Coronary artery (tissue), 2 donors: ENCODE results near the gene TMEM63C.

Source experiments
- DNase-seq: peaks from one replicate; pipeline ENCODE4 v3.0.0-alpha.2; 2017; ENCODE audit warnings: low spot score
- H3K27ac ChIP-seq, 2 donors: fragments of 200-600 bp; sonication (generic); one replicate each; pipeline ENCODE4 v1.5.1; 2016 to 2019
- H3K4me3 ChIP-seq: fragments of 200-600 bp; sonication (generic); 2 replicates; pipeline ENCODE4 v1.5.1; 2016; ENCODE audit warnings: mild to moderate bottlenecking, moderate library complexity
- TF ChIP-seq, protein P1 (sequence below): fragments of 200-600 bp; sonication (generic); IDR thresholded peaks from one replicate; pipeline ENCODE4 v1.5.1; 2019; ENCODE audit warnings: antibody characterized with exemption

TMEM63C gene, protein sequence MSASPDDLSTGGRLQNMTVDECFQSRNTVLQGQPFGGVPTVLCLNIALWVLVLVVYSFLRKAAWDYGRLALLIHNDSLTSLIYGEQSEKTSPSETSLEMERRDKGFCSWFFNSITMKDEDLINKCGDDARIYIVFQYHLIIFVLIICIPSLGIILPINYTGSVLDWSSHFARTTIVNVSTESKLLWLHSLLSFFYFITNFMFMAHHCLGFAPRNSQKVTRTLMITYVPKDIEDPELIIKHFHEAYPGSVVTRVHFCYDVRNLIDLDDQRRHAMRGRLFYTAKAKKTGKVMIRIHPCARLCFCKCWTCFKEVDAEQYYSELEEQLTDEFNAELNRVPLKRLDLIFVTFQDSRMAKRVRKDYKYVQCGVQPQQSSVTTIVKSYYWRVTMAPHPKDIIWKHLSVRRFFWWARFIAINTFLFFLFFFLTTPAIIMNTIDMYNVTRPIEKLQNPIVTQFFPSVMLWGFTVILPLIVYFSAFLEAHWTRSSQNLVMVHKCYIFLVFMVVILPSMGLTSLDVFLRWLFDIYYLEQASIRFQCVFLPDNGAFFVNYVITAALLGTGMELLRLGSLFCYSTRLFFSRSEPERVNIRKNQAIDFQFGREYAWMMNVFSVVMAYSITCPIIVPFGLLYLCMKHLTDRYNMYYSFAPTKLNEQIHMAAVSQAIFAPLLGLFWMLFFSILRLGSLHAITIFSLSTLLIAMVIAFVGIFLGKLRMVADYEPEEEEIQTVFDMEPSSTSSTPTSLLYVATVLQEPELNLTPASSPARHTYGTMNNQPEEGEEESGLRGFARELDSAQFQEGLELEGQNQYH

DNA sequence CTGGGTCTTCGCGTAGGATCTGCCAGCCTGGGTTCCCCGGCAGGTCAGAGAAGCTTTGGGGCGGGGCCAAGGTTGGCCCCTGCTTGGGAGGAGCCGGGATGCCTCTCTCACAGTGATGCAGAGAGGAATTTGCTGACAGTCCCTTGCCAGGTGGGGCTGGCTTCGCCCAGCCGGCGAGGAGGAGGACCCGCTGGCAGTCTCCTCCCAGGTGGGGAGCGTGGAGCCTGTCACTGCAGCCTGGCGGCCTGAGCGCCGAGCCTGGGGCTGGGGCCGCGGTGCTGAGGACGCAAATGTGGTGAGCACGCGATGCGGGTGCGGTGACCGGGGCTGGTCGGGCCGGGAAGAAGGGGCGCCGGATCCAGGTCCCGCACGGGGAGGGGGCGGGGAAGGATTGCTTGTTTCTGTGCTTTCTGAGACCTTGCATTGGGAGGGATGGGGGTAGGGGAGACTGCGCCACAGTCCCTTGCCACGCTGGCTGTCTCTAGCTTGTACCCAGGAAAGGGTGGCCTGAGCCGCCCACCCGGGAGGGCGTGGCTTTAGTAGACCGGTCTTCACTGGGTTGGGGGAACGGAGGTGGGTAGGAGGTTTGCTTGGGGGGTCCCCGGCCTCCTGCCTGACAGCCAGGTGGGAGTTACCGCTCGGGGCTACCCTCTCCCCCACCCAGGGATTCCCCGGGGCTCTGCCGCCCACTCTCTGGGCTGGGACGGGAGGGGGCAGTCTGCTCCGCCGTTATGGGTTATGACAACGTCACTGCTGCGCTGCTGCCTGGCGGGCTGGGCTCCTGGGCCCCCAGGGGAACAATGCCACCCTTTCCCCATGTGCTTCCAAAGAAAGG, at the start of gene TMEM63C:
Gene TMEM63C (plus strand): TSS at position 196 of the 835 bp plus-strand sequence. CDS start 37,016 bp downstream, outside the sequence.
- TF ChIP-seq, protein P1, sequence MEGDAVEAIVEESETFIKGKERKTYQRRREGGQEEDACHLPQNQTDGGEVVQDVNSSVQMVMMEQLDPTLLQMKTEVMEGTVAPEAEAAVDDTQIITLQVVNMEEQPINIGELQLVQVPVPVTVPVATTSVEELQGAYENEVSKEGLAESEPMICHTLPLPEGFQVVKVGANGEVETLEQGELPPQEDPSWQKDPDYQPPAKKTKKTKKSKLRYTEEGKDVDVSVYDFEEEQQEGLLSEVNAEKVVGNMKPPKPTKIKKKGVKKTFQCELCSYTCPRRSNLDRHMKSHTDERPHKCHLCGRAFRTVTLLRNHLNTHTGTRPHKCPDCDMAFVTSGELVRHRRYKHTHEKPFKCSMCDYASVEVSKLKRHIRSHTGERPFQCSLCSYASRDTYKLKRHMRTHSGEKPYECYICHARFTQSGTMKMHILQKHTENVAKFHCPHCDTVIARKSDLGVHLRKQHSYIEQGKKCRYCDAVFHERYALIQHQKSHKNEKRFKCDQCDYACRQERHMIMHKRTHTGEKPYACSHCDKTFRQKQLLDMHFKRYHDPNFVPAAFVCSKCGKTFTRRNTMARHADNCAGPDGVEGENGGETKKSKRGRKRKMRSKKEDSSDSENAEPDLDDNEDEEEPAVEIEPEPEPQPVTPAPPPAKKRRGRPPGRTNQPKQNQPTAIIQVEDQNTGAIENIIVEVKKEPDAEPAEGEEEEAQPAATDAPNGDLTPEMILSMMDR = no peak
- Histone ChIP-seq H3K4me3 (peak within 1 kb of the TSS; percentile 61), H3K27ac (no peak within 1 kb of the TSS)
- no peak for DNase-seq

DNA sequence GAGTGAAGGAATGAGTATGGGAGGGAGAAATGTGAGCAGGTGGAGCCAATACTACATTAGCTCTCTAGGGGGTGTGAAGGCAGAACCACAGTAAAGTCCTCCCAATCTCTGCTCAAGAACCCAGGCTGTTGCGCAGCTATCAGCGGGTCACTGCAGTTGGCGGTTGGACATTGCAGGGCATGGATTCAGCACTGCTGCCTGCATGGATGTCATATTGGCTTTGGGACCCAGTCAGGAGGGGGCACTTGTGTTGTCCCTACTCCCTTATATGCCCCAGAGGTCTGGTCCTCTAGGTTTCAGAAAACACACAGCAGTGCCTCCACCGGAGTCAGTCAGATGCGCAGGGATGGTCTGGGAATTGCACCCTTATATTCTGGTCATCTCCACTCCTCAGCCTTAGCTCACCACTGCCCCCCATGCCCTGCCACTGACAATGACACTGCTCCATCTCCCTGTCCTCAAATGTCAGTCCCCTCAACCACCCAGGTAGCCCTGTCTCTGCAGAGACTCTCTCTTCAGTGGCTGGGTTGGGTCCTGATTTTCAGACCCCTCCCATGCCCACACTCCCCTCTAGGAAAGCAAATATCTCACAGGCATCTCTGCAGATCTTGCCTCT, 49.6 kb upstream of the TMEM63C start:
- H3K4me3 ChIP-seq = no peak overlapping the region
- TF ChIP-seq, protein P1 = no peak
- DNase-seq = peak; percentile 36
- H3K27ac ChIP-seq = no peak overlapping the region

DNA sequence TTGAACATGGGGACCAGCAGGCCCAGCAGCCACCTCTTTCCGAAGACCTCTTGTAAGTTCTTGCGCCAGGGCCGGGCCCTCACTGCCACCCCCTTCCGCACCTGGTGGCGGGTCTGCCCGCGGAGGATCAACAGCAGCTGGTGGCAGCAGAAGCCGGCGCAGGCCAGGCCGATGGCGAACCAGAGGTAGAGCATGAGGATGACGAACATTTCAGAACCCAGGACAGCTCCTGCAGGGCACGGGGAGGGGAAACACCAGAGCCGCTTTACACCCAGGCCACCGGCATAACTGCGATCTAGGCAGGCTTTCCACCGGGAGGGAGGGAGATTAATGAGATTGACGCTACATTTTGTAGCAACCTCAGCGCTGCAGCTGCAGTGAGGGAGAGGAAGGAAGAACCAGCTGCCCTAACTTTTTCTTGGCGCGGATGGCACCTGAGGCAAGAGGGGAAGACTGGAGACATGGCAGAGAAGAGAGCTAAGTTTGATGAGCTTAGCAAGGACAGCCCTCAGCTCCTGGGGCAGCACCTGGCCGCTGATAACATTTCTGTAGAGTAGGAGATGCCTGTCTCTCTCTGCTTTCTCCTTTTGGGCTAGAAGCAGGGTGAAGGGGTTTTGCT, 47.8 kb upstream of the TMEM63C start:
- TF ChIP-seq, protein P1 = no peak
- H3K27ac ChIP-seq = no peak overlapping the region
- no peak overlapping the region for H3K4me3 ChIP-seq
- DNase-seq = peak; percentile 66

DNA sequence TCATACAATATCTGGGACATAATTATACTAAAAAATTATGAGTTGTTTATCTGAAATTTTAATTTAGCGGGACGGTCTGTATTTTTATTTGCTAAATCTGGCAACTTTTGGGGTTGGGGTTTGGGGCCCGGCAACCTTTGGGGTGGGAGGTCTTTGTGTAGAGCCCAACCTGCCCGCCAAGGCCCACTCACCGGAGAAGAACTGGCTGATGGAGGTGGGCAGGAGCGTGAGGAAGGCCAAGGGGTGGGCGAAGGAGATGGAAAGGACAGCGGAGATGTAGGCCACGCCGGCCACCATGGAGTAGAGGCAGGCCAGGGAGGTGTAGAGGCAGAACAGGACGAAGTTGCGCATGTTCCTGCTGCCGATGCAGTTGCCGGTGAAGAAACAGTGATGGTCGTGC, 42.6 kb upstream of the TMEM63C start:
- H3K27ac ChIP-seq = no peak overlapping the region
- no peak overlapping the region for H3K4me3 ChIP-seq
- no peak for DNase-seq
- TF ChIP-seq, protein P1 = no peak

DNA sequence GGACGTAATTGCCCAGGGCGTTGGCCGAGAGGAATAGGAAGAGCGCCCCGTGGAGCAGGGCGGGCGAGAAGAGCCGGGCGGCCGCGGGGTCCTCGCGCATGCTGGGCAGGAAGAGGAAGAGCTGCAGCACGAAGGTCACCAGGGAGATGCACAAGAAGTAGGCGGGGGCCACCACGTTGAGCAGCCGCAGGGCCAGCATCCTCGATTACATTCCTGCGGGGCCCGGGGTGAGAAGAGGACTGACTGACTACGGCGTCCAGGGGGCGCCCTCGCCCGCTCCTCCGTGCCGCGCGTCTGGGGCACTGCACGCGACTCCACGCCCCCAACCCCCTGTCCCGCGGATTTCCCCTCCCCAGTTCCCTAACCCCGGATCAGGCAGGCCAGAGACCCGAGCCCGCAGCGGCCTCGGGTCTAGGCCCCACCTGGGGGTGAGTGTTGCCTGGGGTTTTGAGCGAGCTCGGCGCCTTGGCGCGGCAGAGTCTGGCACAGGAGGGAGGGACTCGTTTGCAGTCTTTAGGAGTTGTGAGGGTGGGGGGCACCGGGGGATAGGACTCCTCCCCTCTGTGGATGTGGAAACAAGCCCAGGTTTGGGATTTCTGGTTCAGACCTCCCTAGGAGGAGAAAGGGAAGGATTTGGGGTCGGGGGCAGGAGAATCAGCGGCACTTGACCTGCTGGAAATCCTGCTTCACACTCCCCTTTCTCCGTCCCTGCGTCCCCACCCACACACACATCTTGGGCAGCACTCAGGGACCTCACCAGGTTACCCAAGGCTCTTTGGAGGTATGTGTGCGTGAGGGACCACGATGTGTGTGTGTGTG, 41.8 kb upstream of the TMEM63C start:
- TF ChIP-seq, protein P1 = no peak
- no peak for DNase-seq
- Histone ChIP-seq H3K4me3 (peak overlapping the region; percentile 63), H3K27ac (no peak overlapping the region)
